Pancreas (tissue), 10 donors: ENCODE measurements around the gene FAM180A. TPM values are rescaled to one million over a fixed set of nuclear protein-coding genes. Genes with fewer than 3 reads are reported as not detected.

Experiments
- ATAC-seq, 4 donors: fragments of 200-7000 bp; cut with Tn5 transposase; one replicate each; pipeline versions ENCODE4 v1.8.0 to v1.9.1; 2020; ENCODE audit warnings: mild to moderate bottlenecking in 4 of 4, moderate library complexity in 4 of 4
- DNase-seq, 6 donors: peaks; one replicate each; pipeline ENCODE4 v3.0.0-alpha.2; 2020
- FAIRE-seq: peaks from 2 replicates; lab custom pipeline; 2012; peaks lifted over from hg19 to GRCh38; lab: Jason Lieb, UNC
- H3K27ac ChIP-seq, 4 donors: fragments of 200-600 bp; sonication (generic); 1 replicate in 3 of 4; 2 replicates in 1 of 4; pipeline versions ENCODE4 v1.5.0 to v1.8.0; 2020
- H3K27me3 ChIP-seq, 4 donors: fragments of 200-600 bp; one replicate each; pipeline ENCODE4 v1.8.0; 2021
- H3K36me3 ChIP-seq, 3 donors: fragments of 200-600 bp; sonication (generic) in 1 of 3; one replicate each; pipeline versions ENCODE4 v1.5.0 to v1.8.0; 2020 to 2021
- H3K4me1 ChIP-seq, 3 donors: fragments of 200-600 bp; one replicate each; pipeline ENCODE4 v1.8.0; 2021
- H3K4me3 ChIP-seq, 4 donors: fragments of 200-600 bp; sonication (generic) in 2 of 4; one replicate each; pipeline versions ENCODE4 v1.5.0 to v1.8.0; 2020 to 2021
- H3K9me3 ChIP-seq, 4 donors: fragments of 200-600 bp; one replicate each; pipeline ENCODE4 v1.8.0; 2021
- WGBS, 2 donors: extraction: QIAGEN DNeasy Blood & Tissue Kit; methylation state at CpG; one replicate each; pipeline ENCODE4 v1.1.7; 2013; 5-methylcytosine and 5-hydroxymethylcytosine counted together
- intact Hi-C, 3 donors: fragments of 100-400 bp; cut with DNase I; formaldehyde crosslinking; loops; one replicate each; pipeline versions ENCODE4 v1.11.1 to v1.14.2; 2022
- polyA plus RNA-seq, 2 donors: library from polyadenylated mRNA; stranded (reverse); fragments of 200-250 nt; gene quantifications; one replicate each; pipeline ENCODE4 v1.2.3, GENCODE V29; 2013
- total RNA-seq, 6 donors: library from RNA; stranded (reverse); fragmentation: NEBNext Ultra II Directional in 4 of 6; extraction: Animal tissue kit (Norgen Biotek cat#: 25700) in 4 of 6; gene quantifications; one replicate each; pipeline versions ENCODE4 v1.2.1 to v1.2.4, GENCODE V29; 2021 to 2023
- TF ChIP-seq, protein P1 (sequence below), 4 donors: fragments of 200-600 bp; sonication (generic) in 3 of 4; IDR thresholded peaks; one replicate each; pipeline versions ENCODE4 v1.5.0 to v1.8.0; 2021; ENCODE audit warnings: antibody characterized with exemption in 4 of 4
- donor health status: healthy with polysubstance abuse.
- donor health status: DM: no; HTN: no; CAD: no; lungs with moderate emphysema.
- donor health status: DM: no; HTN: no; CAD: no.
- donor health status: control.
- donor health status: control.
- donor health status: Bipolar disorder and iron deficiency.
- donor health status: DM: yes; HTN: yes; CAD: no.
- donor health status: DM: no; HTN: no; CAD: no.
- donor health status: DM: no; HTN: no; CAD: no.
- donor health status: DM: yes; HTN: yes; CAD: no.

The FAM180A gene
- total and polyA plus RNA-seq, 8 donors, result 0.11 to 0.90 (median 0.24) TPM

DNA sequence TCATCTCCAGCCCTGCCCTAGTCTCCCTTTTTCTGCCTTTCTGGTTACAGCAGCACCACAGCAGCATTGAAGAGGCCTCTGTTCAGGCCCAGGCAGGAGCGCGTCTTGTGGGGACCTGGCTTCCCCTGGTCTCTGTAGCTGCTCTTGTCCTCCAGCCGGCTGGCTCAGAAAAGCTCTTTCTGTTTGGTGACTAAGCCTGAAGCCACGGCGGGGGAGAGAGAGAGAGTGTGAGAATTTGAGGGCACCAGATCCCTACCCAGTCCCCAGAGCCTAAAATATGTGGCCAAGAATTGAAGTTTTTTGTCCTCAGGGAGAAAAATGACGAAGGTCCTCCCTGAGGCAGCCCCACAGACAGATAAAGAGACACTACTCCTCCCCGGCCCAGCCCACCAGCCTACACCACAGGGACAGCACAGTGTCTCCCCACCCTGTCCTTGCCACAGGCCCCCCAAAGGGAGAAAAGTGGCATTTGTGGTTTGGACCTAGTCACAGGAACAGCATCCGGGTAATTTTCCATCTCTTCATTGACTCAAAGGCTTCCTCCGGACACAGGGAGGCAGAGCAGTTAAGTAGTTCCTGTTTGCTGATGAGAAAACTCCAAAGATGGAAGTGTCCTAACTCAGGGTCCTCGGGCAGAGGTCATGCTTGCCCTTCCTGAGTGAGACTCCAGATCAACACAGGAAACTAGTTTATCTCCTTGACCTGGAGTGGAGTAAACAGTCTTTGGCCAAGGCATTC is 13.3 kb upstream of the FAM180A start:
- no peak for ATAC-seq
- no peaks in the 10 kb centered on the region for H3K4me1 ChIP-seq
- intact Hi-C loops, result no loop called here
- H3K27ac ChIP-seq, result no peak overlapping the region
- H3K27me3 ChIP-seq, result no peaks in the 10 kb centered on the region
- TF ChIP-seq, protein P1, sequence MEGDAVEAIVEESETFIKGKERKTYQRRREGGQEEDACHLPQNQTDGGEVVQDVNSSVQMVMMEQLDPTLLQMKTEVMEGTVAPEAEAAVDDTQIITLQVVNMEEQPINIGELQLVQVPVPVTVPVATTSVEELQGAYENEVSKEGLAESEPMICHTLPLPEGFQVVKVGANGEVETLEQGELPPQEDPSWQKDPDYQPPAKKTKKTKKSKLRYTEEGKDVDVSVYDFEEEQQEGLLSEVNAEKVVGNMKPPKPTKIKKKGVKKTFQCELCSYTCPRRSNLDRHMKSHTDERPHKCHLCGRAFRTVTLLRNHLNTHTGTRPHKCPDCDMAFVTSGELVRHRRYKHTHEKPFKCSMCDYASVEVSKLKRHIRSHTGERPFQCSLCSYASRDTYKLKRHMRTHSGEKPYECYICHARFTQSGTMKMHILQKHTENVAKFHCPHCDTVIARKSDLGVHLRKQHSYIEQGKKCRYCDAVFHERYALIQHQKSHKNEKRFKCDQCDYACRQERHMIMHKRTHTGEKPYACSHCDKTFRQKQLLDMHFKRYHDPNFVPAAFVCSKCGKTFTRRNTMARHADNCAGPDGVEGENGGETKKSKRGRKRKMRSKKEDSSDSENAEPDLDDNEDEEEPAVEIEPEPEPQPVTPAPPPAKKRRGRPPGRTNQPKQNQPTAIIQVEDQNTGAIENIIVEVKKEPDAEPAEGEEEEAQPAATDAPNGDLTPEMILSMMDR (IDR thresholded peaks at IDR 0.05), result no peak
- WGBS, 2 donors, result 51 to 64% methylated on average over 10 of the region's 10 CpGs
- FAIRE-seq, result no peak
- no peak for DNase-seq
- no peaks in the 10 kb centered on the region for H3K36me3 ChIP-seq
- no peaks in the 10 kb centered on the region for H3K9me3 ChIP-seq
- no peak overlapping the region for H3K4me3 ChIP-seq

DNA sequence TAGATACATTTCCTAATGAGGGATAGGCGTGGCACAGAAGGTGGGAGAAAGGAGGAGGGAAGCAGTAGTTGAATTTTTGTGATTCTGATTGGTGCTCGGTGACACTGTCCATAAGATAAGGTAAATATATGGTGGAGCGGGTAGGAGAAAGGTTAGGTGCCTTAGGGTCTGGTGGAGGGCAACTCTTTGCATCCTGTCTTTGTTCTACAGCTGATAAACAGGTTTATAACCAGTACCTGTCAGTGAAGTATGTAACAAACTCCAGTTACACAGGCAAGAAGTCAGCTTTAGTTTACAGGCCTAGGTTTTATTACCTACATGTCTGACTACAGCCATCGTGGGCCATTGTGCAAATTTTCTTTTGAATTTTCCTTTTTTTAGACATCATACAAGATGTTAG is 10.9 kb upstream of the FAM180A start:
- FAIRE-seq (no peak), ATAC-seq (no peak), DNase-seq (no peak)
- TF ChIP-seq, protein P1 (IDR thresholded peaks at IDR 0.05), result no peak
- Histone ChIP-seq H3K36me3 (no peaks in the 10 kb centered on the region), H3K4me3 (no peak overlapping the region), H3K9me3 (no peaks in the 10 kb centered on the region), H3K4me1 (no peaks in the 10 kb centered on the region), H3K27ac (no peak overlapping the region), H3K27me3 (no peaks in the 10 kb centered on the region)
- intact Hi-C loops, result no loop called here
- WGBS, 2 donors, result 47 to 66% methylated on average over 4 of the region's 4 CpGs

DNA sequence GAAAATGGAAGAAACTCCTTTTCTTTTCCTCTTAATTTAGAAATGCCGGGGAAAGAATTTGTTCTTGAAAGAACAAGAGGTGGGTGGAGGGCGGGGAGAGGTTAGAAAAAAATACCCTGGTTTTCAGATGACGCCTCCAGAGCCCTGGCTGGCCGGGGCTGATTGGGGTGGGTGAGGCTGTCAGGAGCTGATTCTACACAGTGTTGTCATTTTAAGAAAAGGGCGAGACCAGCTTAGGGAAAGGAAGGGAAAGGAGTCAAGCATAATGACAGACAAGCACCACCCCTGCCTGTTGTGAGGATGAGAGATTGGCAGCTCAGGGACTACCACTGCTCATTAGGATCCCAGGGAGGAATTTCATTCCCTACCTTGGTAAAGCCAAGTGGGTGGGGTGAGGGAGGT is 9.9 kb upstream of the FAM180A start:
- intact Hi-C loops, result no loop called here
- DNase-seq, result no peak
- FAIRE-seq, result no peak
- no peak overlapping the region for H3K27ac ChIP-seq
- H3K4me3 ChIP-seq, result no peak overlapping the region
- TF ChIP-seq, protein P1 (IDR thresholded peaks at IDR 0.05), result no peak
- H3K36me3 ChIP-seq, result no peaks in the 10 kb centered on the region
- WGBS, 2 donors, result 45 to 57% methylated on average over 5 of the region's 5 CpGs
- H3K27me3 ChIP-seq, result no peaks in the 10 kb centered on the region
- no peaks in the 10 kb centered on the region for H3K4me1 ChIP-seq
- H3K9me3 ChIP-seq, result no peaks in the 10 kb centered on the region
- peak in 1 of 4 donors; percentile 33 for ATAC-seq

DNA sequence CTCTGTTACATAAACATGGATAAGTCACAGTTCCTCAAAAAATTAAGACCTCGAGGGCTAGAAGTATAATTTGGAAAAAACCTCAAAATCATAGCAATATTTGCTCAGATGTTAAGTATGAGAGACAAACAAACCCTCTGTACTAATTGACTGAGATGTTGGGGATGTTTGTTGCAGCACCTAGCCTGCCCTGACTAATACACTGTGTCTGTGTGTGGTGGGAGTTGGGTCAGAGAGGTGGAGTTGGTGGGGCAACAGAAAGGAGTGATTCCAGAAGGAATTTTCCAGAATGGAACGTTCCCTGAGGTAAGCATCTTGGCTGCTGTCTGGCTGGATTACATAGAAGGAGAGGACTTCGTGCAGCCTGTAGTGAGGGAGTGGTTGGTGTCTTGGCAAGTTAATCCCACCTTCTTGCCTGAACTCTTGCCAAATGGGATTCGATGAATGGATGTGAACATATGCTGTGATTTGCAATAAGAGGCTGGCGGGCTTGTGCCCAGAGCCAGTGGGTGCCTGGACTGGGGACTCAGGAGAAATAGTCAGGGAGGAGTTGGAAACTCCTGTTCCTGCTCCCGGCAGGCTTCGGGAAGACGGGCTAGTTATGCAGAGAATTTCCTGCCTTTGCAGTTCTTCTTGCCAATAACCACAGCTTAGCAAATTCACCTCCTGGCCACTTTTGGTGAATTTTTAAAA is 9.3 kb upstream of the FAM180A start:
- no peaks in the 10 kb centered on the region for H3K27me3 ChIP-seq
- H3K27ac ChIP-seq, result no peak overlapping the region
- DNase-seq (no peak), ATAC-seq (peak in 1 of 4 donors; percentile 31), FAIRE-seq (no peak)
- TF ChIP-seq, protein P1 (IDR thresholded peaks at IDR 0.05), result no peak
- no peaks in the 10 kb centered on the region for H3K9me3 ChIP-seq
- H3K4me1 ChIP-seq, result no peaks in the 10 kb centered on the region
- intact Hi-C loops, result no loop called here
- WGBS, 2 donors, result 59 to 67% methylated on average over 8 of the region's 8 CpGs
- H3K4me3 ChIP-seq, result no peak overlapping the region
- H3K36me3 ChIP-seq, result no peaks in the 10 kb centered on the region

DNA sequence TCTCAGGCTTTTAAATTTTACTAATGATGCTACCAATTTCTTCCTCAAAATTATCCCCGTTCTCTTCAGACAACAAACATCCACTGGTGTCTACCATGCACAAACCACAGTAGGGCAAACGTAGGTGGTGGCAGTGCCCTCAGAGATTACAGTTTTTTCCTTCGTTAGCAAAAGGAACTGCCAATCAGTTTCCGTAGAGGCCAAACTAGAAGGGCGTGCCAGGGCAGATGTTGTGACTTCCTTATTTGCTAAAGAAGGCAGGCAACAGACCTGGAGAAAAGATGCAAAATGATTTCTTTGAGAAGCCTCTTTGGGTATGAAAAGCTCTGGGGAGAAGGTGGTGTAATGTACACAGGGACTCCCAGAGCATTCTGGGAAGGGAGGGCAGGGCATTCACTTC is 7.6 kb upstream of the FAM180A start:
- Histone ChIP-seq H3K4me1 (no peaks in the 10 kb centered on the region), H3K36me3 (no peaks in the 10 kb centered on the region), H3K27ac (no peak overlapping the region), H3K9me3 (no peaks in the 10 kb centered on the region), H3K4me3 (no peak overlapping the region), H3K27me3 (no peaks in the 10 kb centered on the region)
- FAIRE-seq, result no peak
- no peak for DNase-seq
- TF ChIP-seq, protein P1 (IDR thresholded peaks at IDR 0.05), result no peak
- intact Hi-C loops, result no loop called here
- 48 to 61% methylated on average over 5 of the region's 5 CpGs for WGBS, 2 donors
- ATAC-seq, result no peak
